Epidermal melanocyte (primary cell): Measurements from ENCODE around the gene VPS13C.
A peak's percentile ranks its signal among the peaks of the same experiment; 100 is the strongest.
"Not testable (repeated sequence)": the region's sequence is repeated elsewhere in the genome, so short reads cannot be mapped to it uniquely, and the experiment has no call there.

Source experiments
- DNase-seq: peaks from one replicate; pipeline ENCODE4 v3.0.0; 2011; ENCODE audit warnings: low spot score; ENCODE audit not compliant: insufficient read length

Gene VPS13C

GRCh38 chr15:62071711-62072308, 11.6 kb upstream of the VPS13C start:
- DNase-seq: peak; percentile 74

DNA sequence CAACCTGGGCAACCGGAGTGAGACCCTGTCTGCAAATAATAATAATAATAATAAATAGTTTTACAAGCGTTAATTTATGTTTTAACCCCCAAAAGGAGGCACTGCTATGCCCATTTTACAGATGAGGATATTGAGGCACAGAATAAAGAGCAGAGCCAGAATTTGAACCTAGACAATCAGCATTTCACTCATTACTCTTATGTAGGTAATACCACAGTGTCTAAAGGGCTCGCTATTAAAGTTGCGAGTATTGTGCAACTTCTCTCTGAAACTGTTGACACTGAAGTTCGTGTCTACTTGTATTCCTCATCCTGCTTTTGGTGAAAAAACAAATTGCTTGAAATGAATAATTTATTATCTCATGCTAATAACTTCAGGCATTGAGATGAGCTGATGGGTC, 9.3 kb upstream of the VPS13C start:
- DNase-seq: no peak

DNA sequence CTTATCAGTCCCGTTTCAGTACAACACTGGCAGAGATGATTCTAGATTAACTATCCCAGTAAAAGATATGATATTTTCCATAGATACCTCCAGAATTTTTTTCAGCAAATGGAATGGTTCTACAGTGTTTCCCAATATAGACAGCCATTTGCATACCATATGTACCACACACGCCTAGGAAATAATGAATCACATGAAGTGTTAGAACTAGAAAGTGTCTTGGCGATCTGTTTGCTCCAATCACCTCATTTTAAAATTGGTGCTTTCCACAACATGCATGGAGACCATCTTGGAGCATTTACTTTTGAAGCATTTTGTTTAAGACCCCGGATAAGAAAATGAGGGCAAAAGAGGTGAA, 8.5 kb upstream of the VPS13C start:
- DNase-seq: no peak

- no peak for DNase-seq
Measured at GRCh38 chr15:62068071-62068809, 8.0 kb upstream of the VPS13C start.

GRCh38 chr15:62067448-62068044, 7.3 kb upstream of the VPS13C start:
- no peak for DNase-seq

GRCh38 chr15:62066663-62067447, 6.6 kb upstream of the VPS13C start, which contains the start of gene C2CD4A:
C2CD4A (plus strand) TSS chr15:62066977; CDS start chr15:62067614, 637 bp downstream.
- DNase-seq: no peak

GRCh38 chr15:62063825-62064635, 3.8 kb upstream of the VPS13C start:
- no peak for DNase-seq

GRCh38 chr15:62060896-62061280, 641 bp upstream of the VPS13C start:
- no peak for DNase-seq

GRCh38 chr15:62059816-62060112, 483 bp downstream of the VPS13C start:
- DNase-seq: no peak

GRCh38 chr15:62059108-62059815, 985 bp downstream of the VPS13C start:
- no peak for DNase-seq

DNA sequence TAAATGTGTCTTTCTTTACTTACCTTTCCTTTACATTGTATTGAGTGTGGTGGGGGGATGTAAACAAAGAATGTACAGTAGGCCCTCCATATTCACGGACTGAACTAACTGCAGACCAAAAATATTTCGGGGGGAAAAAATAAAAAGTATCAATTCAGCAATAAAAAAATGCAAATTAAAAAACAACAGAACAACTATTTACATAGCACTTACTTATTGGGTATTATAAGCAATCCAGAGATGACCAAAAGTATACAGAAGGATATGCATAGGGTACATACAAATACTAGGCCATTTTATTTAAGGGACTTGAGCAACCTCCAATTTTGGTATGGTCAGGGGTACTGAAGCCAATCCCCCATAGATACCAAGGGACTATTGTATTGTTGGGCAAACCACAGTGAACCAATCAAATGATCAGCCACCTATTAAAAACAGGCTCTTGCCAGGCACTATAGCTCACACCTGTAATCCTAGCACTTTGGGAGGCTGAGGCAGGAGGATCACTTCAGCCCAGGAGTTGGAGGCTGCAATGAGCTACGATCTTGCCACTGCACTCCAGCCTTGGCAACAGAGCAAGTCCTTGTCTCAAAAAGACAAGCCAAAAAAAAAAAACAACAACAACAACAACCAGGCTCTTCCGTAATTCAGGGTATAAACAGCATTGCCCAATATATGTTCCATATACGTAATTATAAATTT, 1.8 kb downstream of the VPS13C start:
- DNase-seq: no peak

DNA sequence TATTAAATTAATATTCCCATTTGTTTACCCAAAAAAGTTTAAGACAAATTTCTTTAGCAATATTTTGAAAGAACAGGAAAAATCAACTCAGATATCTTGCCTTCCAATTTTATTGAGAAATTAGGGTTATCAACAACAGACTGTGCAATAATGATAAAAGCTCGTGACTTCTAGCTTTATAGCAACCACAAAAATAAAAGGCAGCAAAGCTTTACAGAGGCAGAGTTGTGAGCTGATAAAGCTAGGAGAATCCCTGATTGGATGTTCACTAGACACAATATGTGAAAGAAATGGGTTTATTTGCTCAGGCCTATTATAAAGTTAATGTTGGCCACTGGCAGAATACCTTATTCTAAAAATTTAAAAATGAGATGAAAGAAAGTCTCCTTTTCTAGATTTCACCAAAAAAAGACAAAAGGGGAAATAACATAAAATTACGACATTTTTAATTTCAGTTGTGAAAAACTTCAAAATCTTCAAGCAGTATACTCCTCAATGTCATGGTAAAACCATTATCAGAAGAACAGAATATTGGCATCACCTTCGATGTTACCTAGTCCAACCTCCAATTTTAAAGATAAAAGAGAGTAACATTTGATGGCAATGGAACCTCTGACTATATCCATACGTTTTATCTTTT, 2.8 kb downstream of the VPS13C start:
- no peak for DNase-seq

DNA sequence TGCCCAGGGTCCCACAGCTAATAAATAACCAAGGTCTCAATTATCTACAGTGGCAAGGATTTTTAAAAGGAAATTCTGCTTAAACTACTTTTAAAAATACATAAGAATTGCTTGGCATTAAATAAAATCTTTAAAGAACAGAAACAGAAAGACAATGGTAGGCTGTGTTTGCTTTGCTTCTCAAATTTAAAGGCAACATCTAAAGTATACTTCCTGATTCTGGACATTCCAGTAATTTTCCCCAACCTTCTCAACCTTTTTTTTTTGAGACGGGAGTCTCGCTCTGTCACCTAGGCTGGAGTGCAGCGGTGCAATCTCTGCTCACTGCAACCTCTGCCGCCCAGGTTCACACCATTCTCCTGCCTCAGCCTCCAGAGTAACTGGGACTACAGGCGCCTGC, 5.3 kb downstream of the VPS13C start:
- DNase-seq: no peak

DNA sequence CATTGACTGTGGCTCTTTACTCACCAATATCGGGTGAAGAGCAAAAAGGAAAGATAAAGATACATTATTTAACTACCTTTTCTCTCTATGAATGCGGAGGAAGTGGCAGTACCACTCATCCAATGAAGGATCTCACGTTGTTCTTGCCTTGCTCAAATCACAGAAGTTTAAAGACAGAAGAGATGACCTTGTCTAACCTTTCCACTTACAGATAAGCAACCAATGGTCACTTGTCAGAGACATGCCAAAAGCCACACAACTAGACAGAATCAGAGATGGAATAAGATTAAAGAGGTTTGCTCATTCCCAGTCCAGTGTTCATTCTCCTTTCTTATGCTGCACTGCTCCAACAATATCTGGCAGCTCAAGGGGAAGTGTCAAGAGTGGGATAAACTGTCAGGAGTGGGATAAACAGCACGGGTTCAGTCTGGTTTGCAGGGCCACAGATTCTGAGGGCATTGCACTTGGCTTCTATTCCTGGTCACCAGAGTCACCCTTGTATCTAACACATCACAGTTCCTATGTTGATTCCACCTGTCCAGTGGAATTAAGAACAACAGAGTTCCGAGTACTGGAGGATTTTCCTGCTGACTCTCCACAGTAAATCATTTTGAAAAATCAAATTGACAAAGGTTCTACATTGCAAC, 6.7 kb downstream of the VPS13C start:
- no peak for DNase-seq

DNA sequence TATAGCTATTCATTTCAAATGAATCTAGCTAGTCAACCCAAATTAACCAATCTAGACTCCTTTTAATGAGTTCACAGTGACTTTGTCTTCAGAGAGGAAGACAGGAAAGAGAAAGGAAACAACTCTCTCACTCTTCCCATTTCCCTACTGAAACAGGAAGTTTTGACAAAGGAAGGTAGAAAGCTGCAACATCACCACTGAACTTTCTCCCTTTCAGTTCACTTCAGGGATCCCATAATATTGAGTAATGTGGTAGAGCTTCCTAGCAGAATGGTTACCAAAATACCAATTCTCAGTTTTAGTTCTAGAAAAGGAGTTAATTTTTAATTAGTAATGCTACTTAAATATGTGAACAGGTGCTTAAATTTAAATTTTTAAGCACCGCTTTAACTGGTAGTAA, 7.5 kb downstream of the VPS13C start:
- DNase-seq: no peak

GRCh38 chr15:62051166-62051565, 9.1 kb downstream of the VPS13C start:
- DNase-seq: no peak

GRCh38 chr15:62050115-62050514, 10.1 kb downstream of the VPS13C start:
- DNase-seq: no peak

GRCh38 chr15:62048254-62048653, 12.0 kb downstream of the VPS13C start:
- DNase-seq: not testable (repeated sequence)

GRCh38 chr15:62047282-62047827, 12.9 kb downstream of the VPS13C start:
- DNase-seq: no peak
